GM21528 (cell line): Measurements from ENCODE around the gene P2RY6.

Experiments used
- ATAC-seq: cut with Tn5 transposase; IDR thresholded peaks from one replicate; pipeline ENCODE4 v1.9.1; 2021; ENCODE audit warnings: mild to moderate bottlenecking, moderate library complexity; ENCODE audit not compliant: unreplicated experiment, low FRiP score

The P2RY6 gene

GRCh38 chr11:73274722-73275380 is 2.7 kb downstream of the P2RY6 start:
- no peak for ATAC-seq

DNA sequence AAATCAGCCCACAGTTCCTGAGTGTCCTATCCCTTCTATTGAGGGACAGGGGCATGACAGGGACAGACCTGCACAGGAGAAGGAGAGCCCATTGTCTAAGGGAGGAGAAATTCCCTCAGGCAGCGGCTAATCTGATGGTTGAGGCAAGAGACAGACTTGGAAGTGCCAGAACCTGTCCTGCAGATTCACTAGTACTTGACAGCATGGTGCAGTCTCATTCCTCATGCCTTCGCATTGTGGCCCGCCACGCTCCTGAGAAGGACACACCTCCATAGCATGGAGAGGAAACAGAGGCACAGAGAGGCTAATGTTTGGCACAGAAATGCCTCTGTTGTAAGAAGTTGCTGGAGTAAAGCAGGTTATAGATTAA is 3.2 kb downstream of the P2RY6 start:
- ATAC-seq = no peak

DNA sequence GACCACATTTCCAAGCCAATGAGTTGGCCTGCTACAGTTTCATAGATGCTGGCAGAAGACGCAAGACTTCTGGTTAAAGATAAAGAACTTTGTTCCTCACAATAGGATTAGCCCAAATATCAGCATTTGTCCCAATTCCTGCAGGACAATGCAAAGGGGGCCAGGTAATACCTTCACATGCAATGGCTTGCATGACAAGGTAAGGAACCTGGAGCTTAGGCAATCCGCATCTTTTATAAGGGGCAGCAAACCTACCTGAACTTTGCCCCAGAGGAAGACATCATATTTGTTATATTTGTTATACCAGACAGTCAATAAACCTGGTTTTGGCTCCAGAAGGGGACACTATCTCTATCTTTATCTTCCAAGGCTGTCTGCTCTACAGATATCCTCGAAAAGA is 5.3 kb downstream of the P2RY6 start:
- ATAC-seq = no peak

GRCh38 chr11:73280626-73281025 is 8.5 kb downstream of the P2RY6 start:
- ATAC-seq = no peak

GRCh38 chr11:73281201-73281741 is 9.1 kb downstream of the P2RY6 start:
- no peak for ATAC-seq

GRCh38 chr11:73281796-73282660 is 9.9 kb downstream of the P2RY6 start:
- ATAC-seq = no peak

GRCh38 chr11:73283276-73284000 is 11.3 kb downstream of the P2RY6 start:
- ATAC-seq = no peak

DNA sequence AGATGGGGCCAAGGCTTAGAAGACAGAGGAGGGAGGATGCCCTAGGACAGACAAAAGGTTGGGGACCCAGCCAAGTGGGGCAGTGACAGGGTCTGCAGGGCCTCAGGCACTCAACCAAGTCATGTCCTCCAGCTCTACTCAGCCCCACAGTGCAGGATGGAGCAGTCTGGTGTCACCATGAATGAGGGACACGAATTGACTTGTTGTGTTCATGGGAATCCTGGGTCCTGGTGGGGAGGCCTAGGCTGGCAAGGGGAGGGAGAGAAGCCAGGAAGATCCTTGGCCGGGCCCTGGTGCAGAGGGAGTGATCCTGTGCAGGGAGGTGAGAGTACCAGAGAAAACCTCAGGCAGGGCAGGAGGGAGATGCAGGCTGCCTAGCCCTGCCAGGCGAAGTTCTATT is 12.0 kb downstream of the P2RY6 start:
- no peak for ATAC-seq

DNA sequence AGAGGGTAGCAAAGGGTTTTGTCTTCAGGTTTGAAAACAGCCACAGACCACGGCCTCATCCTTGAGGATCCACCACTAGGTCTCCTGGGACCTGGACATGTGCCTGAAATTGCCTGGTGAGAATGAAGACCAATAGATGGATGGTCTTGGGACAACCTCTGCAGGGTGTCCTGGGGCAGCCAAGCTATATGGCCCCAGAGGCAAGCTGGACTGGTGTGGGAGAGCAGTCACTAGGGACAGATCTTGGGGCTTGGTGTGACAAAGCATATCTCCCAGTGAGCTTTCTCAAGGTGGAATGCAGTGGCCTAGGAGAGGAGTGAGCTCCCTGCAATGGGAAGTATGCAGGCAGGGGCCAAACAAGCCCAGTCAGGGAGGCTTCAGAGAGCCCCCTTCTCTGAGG is 13.6 kb downstream of the P2RY6 start:
- no peak for ATAC-seq

DNA sequence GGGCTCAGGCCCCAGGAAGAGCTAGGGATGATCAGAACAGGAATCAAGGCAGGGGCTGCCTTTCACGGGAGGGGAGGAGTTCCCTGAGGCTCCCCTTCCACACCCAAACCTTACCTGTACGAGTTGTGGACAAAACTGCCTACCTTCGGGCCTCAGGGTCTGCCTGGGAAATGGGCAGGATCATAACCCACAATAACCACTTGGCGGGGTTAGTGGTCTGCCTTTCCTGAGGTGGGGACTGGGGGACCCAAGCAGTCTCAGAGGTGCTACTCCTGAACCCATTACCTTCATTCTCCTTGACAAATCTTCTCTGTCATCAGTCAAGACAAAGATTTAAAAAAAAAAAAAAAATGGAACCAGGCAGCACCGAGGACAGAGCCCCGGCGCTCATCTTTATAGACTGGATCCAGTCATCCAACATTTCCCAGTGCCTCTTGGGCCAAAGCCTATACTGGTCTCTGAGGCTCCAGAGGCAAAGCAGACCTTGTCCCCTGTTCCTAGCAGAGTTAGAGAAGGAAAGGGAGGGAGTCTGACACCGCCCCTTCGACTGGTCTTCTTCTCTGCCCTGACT is 14.2 kb downstream of the P2RY6 start:
- ATAC-seq = no peak

- no peak for ATAC-seq
These were observed 15.4 kb downstream of the P2RY6 start for GRCh38 chr11:73287400-73288101.

GRCh38 chr11:73288192-73288872 is 16.2 kb downstream of the P2RY6 start:
- peak; percentile 5 for ATAC-seq

GRCh38 chr11:73288873-73289707 is 17.0 kb downstream of the P2RY6 start:
- peak; percentile 72 for ATAC-seq

DNA sequence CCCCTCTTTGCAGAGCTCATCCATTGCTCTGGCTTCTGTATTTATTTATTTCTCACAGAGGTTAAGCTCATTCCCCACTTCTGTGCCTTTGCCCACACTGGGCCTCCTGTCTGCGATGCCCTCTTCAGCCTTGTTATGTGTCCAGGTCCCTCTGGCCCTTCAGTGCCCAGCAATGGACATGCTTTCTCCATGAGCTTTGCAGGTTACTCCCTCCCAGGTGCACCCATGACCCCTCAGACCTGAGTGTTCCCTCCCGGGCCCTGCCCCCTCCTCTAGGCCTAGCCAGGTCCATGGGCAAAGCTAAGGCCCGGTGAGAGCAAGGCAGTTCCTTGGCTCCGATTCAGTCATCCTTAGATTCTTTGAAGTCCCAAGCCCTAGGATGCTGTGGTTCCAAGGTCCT is 18.4 kb downstream of the P2RY6 start:
- no peak for ATAC-seq

GRCh38 chr11:73291196-73291595 is 19.1 kb downstream of the P2RY6 start:
- ATAC-seq = no peak

DNA sequence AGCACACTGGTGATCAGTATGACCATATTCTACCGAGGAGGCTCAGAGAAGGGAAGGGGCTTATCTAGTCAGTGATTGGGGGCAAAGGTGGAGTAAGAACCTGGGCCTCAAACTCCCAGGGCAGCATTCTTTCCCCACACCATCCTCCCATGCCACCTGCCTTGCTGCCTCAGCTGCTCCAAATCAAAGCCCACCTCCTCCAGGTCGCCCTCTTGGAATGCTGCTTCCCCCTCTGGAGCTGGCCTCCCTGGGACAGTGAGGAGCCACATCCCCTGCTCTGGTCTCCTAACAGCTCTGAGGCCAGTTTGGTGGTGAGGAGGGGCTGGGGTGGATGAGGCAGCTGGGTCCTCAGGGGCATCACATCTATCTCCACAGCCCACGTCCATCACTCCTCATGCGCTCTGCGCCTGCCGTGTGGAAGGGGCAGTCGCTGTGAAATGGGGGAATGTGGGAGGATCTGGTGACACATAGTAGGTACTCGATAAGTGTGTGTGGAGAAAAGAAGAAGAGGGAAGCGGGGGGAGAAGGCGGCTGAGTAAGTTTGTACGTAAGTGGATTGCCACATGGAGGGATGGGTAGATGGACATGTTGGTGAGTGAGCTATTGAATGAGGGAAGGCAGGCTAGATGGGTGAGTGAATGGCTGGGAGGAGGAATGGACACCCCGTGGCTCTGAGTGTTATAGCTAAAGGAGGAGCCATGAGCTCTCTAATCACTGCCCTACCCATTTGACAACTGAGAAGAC is 19.8 kb downstream of the P2RY6 start:
- no peak for ATAC-seq

DNA sequence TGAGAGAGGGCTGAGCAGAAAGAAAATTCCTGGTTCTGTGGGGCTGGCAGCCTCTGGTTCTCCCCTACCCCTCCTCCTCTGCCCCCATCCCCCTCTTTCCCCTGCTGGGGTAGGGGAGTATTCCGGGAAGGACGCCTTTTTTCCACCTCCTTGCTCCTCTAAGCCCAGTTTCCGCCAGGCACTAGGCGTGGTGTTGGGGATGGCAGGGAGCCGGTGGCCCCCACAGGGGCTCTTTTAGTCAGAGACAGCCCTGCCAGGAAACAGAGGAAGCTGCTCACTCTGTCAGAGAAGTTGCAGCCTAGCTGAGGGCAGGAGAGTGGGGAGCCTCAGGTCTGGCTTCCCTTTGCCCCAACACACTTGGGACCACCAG is 20.4 kb downstream of the P2RY6 start:
- no peak for ATAC-seq

- no peak for ATAC-seq
These were observed 21.3 kb downstream of the P2RY6 start for GRCh38 chr11:73293356-73293936.
